Lower leg skin (tissue), 3 donors: ENCODE results near the gene CACNA1B.

Source experiments
- POLR2A ChIP-seq, 2 donors: fragments of 450-650 bp; IDR thresholded peaks; one replicate each; pipeline ENCODE4 v1.6.1; 2016 to 2017; ENCODE audit warnings: antibody characterized with exemption in 2 of 2, mild to moderate bottlenecking in 1 of 2, moderate library complexity in 1 of 2
- TF ChIP-seq, protein P1 (sequence below), 3 donors: fragments of 450-650 bp; IDR thresholded peaks; one replicate each; pipeline ENCODE4 v1.5.1; 2016; ENCODE audit warnings: antibody characterized with exemption in 3 of 3, mild to moderate bottlenecking in 3 of 3, moderate library complexity in 2 of 3

DNA sequence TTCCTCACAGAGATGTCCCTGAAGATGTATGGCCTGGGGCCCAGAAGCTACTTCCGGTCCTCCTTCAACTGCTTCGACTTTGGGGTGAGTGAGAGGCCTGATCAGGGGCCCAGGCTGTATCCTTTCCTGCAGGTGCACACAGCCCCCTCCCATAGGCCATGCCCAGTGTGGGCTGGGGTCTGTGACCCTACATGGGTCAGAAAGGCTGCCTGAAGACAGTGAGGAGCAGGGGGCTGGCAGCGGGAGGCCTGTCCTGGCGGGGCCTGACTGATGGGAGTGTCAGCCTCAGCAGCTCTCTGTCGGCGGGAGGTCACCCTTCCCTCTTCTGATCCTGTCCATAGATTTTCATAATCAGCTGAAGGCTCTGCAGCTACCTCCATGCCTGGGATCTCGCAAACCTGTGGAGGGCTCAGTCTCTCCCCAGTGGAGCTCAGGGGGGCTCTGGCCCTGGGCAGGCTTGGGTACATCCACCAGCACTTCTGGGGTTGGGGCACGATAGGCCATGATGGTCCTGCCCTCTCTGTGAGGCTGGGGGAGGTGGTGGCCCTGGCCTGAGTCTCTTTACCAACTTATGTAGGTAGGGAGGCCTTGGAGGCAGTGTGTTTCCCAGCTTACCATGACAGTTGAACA is 98.5 kb downstream of the CACNA1B start:
- TF ChIP-seq, protein P1, sequence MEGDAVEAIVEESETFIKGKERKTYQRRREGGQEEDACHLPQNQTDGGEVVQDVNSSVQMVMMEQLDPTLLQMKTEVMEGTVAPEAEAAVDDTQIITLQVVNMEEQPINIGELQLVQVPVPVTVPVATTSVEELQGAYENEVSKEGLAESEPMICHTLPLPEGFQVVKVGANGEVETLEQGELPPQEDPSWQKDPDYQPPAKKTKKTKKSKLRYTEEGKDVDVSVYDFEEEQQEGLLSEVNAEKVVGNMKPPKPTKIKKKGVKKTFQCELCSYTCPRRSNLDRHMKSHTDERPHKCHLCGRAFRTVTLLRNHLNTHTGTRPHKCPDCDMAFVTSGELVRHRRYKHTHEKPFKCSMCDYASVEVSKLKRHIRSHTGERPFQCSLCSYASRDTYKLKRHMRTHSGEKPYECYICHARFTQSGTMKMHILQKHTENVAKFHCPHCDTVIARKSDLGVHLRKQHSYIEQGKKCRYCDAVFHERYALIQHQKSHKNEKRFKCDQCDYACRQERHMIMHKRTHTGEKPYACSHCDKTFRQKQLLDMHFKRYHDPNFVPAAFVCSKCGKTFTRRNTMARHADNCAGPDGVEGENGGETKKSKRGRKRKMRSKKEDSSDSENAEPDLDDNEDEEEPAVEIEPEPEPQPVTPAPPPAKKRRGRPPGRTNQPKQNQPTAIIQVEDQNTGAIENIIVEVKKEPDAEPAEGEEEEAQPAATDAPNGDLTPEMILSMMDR (IDR thresholded peaks at IDR 0.05), result no peak
- TF ChIP-seq POLR2A (IDR thresholded peaks at IDR 0.05), result no peak
